Measurements from ENCODE around the gene FKBP5. TPM values are rescaled to one million over a fixed set of nuclear protein-coding genes. Genes with fewer than 3 reads are reported as not detected.

FKBP5 gene
- total RNA-seq, 1 donor from 2014 or later, result 128 TPM

GRCh38 chr6:35719830-35720733 lies 31.4 kb upstream of the FKBP5 start:
- peak; percentile 66 for DNase-seq

DNA sequence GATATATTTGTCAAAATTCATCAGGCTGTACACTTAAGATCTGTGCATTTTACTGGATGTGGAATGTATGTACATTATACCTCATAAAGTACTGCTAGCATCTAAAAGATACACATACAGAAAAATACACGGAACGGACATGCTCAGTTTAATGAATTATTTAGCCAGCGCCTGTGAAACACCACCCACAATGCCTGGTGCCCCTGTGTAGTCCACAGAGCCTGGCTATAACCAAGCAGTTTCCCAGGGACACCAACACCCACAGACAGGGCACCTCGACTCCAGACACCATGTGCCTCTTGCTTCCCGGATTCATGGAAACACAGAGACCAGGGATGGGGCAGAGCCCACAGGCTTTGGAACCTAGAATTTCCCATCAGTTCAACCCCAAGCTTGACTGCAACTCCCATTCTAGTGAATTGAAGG lies 30.7 kb upstream of the FKBP5 start:
- Histone ChIP-seq H3K27ac (peak overlapping the region; percentile 88), H3K9me3 (no peaks in the 10 kb centered on the region), H3K36me3 (no peaks in the 10 kb centered on the region), H3K4me3 (peak overlapping the region; percentile 47), H3K27me3 (ENCODE audit: low read depth) (no peaks in the 10 kb centered on the region), H3K4me1 (peaks cover 70% of the 10 kb centered on the region)
- DNase-seq, result no peak
- intact Hi-C loops (cut with DNase I), result no loop called here
- no peak for TF ChIP-seq CTCF (IDR thresholded peaks at IDR 0.05)
- peak; percentile 29 to 33 for ATAC-seq

More at GRCh38 chr6:35719830-35720733, 31.4 kb upstream of the FKBP5 start:
- Histone ChIP-seq H3K27ac (peak overlapping the region; percentile 88), H3K27me3 (ENCODE audit: low read depth) (no peaks in the 10 kb centered on the region), H3K9me3 (no peaks in the 10 kb centered on the region), H3K36me3 (no peaks in the 10 kb centered on the region), H3K4me1 (peaks cover 77% of the 10 kb centered on the region), H3K4me3 (peak overlapping the region; percentile 47)
- intact Hi-C loops (cut with DNase I), result no loop called here
- peak; percentile 70 to 71 for ATAC-seq
- TF ChIP-seq CTCF (IDR thresholded peaks at IDR 0.05), result no peak

- Histone ChIP-seq H3K36me3 (no peaks in the 10 kb centered on the region), H3K9me3 (no peaks in the 10 kb centered on the region), H3K27ac (peak overlapping the region; percentile 88), H3K27me3 (ENCODE audit: low read depth) (no peaks in the 10 kb centered on the region), H3K4me1 (peaks cover 65% of the 10 kb centered on the region), H3K4me3 (peak overlapping the region; percentile 47)
- intact Hi-C loops (cut with DNase I), result no loop called here
- ATAC-seq (no peak), DNase-seq (no peak)
- TF ChIP-seq CTCF (IDR thresholded peaks at IDR 0.05), result no peak
Measured at GRCh38 chr6:35718911-35719381, 30.2 kb upstream of the FKBP5 start.

DNA sequence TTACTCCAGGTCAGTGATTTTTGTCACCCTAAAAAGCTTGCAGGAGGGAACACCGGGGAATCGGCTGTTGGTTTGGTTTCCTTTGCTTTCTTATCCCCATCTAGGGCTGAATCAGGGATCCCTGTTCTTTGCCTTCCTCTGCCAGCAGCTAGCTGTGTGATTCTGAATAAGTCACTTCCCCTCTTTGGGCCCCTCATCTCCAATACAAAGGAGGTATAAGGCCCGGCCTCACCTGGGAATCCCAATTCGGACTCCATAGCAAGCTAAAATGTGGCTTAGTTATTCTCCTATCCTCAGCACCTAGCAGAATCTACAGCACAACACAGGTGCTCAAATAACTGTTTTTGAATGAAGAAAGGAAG lies 29.6 kb upstream of the FKBP5 start:
- Histone ChIP-seq H3K27ac (peak overlapping the region; percentile 88), H3K27me3 (ENCODE audit: low read depth) (no peaks in the 10 kb centered on the region), H3K4me3 (no peak overlapping the region), H3K36me3 (no peaks in the 10 kb centered on the region), H3K4me1 (peaks cover 60% of the 10 kb centered on the region), H3K9me3 (no peaks in the 10 kb centered on the region)
- no peak for TF ChIP-seq CTCF (IDR thresholded peaks at IDR 0.05)
- DNase-seq (no peak), ATAC-seq (no peak)
- intact Hi-C loops (cut with DNase I), result no loop called here

- Histone ChIP-seq H3K27me3 (ENCODE audit: low read depth) (no peaks in the 10 kb centered on the region), H3K9me3 (no peaks in the 10 kb centered on the region), H3K27ac (peak overlapping the region; percentile 88), H3K4me3 (no peak overlapping the region), H3K4me1 (peaks cover 55% of the 10 kb centered on the region), H3K36me3 (no peaks in the 10 kb centered on the region)
- ATAC-seq, result no peak
- intact Hi-C loops (cut with DNase I), result no loop called here
- no peak for DNase-seq
- no peak for TF ChIP-seq CTCF (IDR thresholded peaks at IDR 0.05)
Measured at GRCh38 chr6:35717449-35718374, 29.0 kb upstream of the FKBP5 start.

All from lower lobe of right lung (tissue), 2 donors.